Neuron (in vitro differentiated cells): Measurements from ENCODE around the gene HTATIP2.
"Not testable (repeated sequence)": the region's sequence is repeated elsewhere in the genome, so short reads cannot be mapped to it uniquely, and the experiment has no call there.

Experiments
- H2AFZ ChIP-seq: one replicate; pipeline ENCODE4 v1.6.1; 2013; ENCODE audit warnings: low read depth, mild to moderate bottlenecking, inconsistent platforms, low read length, moderate library complexity
- H3K27me3 ChIP-seq: one replicate; pipeline ENCODE4 v1.6.1; 2013; ENCODE audit warnings: low read length; ENCODE audit not compliant: insufficient read depth
- H3K36me3 ChIP-seq: one replicate; pipeline ENCODE4 v1.6.1; 2013; ENCODE audit warnings: low read length; ENCODE audit not compliant: insufficient read depth
- H3K4me1 ChIP-seq: one replicate; pipeline ENCODE4 v1.6.1; 2013; ENCODE audit warnings: low read length; ENCODE audit not compliant: insufficient read depth
- H3K4me3 ChIP-seq: 2 replicates; pipeline ENCODE4 v1.5.1; 2013; ENCODE audit warnings: mild to moderate bottlenecking, low read length, moderate library complexity
- H3K9me3 ChIP-seq: one replicate; pipeline ENCODE4 v1.6.1; 2013; ENCODE audit warnings: low read length

Gene HTATIP2

DNA sequence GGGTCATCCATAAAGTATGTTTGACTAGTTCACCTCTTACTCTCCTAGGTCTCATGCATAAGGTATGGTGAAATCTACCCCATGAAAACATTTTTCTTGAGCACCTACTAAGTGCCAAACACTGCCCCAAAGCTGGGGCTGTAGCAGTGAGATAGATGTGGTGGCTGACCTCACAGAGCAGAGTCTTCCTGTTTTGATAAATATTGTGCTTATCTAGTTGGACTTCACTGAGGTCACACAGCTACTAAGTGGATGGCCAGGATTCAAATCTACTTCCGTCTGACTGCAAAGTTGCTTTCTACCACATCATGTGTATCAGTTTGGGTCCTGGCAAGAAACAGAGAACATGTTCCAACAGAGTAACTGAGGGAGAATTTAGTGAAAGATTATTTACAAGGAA, 6.4 kb upstream of the HTATIP2 start:
- no peaks in the 10 kb centered on the region for H3K36me3 ChIP-seq
- no peak overlapping the region for H3K4me3 ChIP-seq
- H3K4me1 ChIP-seq, result no peaks in the 10 kb centered on the region
- H2AFZ ChIP-seq, result no peak overlapping the region
- H3K9me3 ChIP-seq, result peaks cover 4% of the 10 kb centered on the region
- H3K27me3 ChIP-seq, result peaks cover 16% of the 10 kb centered on the region

DNA sequence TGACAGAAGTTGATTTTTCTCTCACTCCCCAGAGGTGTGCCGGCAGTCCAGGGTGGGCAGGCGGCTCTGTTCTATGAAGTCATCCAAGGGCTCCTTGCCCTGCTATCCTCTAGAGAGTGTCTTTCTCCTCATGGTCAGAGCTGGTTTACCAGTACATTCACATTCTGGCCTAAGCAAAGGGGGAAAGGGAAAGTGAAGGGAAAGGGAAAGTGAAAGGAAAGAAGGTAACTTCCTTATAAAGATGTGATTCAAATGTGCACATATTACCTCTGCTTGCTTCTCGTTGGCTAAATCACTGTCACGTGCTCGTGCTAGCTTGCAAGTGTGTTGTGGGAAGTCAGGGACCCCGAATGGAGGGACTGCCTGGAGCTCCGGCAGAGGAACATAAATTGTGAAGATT, 2.9 kb upstream of the HTATIP2 start:
- H3K36me3 ChIP-seq, result no peaks in the 10 kb centered on the region
- H3K27me3 ChIP-seq, result peaks cover 38% of the 10 kb centered on the region
- peaks cover 4% of the 10 kb centered on the region for H3K9me3 ChIP-seq
- H2AFZ ChIP-seq, result no peak overlapping the region
- no peak overlapping the region for H3K4me3 ChIP-seq
- H3K4me1 ChIP-seq, result no peaks in the 10 kb centered on the region

DNA sequence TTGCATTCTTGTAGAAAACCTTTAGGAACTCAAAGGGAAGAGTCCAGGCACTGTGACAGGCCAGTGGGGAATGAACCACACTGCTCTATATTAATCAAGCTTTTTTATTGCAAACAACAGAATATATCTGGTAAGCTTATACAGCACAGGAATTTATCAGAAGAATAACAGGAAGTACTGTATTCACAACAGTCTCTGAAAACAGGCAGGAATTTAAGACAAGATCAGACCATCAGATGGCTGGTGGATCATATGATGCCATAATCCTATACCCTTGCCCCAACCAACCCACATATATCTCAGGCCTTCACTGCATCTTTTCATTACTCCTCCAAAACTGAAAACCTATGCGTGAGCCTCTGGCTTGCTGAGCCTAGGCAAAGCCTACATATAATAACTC, 1.0 kb upstream of the HTATIP2 start:
- Histone ChIP-seq H3K27me3 (peaks cover 32% of the 10 kb centered on the region), H3K36me3 (no peaks in the 10 kb centered on the region), H2AFZ (no peak overlapping the region), H3K4me3 (no peak overlapping the region), H3K4me1 (peaks cover 5% of the 10 kb centered on the region), H3K9me3 (peaks cover 4% of the 10 kb centered on the region)

DNA sequence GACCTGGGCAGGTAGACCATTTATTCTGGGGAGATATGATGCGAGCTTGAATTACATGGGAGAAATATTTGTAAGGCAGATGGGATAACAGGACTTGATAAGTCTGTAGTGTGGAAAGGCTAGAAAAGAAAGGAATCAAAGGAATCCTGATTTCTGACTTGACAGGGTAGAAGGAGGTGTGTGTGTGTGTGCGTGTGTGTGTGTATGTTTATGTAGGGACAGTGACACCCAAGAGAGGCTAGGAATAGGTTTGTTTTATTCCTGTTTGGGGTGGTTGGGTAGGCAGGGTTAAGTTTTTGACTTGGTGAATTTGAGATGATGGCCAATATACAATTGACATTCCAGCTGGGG, 390 bp upstream of the HTATIP2 start:
- Histone ChIP-seq H2AFZ (peak overlapping the region; percentile 63), H3K4me1 (peaks cover 8% of the 10 kb centered on the region), H3K36me3 (no peaks in the 10 kb centered on the region), H3K4me3 (no peak overlapping the region), H3K27me3 (peaks cover 32% of the 10 kb centered on the region), H3K9me3 (peaks cover 4% of the 10 kb centered on the region)

DNA sequence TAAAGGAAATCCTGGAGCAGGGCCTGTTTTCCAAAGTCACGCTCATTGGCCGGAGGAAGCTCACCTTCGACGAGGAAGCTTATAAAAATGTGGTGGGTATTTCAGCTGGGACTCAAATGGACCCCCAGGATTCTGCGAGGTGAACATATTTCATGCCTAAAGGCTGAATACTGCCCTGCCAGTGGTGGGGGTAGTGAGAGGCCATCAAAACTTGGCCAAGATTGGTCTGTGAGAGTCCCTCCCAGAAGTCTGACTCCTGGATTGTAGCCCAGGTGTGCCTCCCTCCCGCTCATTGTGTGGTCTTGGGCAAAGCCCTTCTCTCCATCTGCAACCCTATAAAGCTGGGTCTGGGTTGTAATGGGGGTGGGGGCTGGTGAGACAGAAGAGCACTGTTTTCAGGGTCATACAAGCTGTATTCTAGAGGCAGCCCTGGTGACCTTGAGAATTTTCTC, 853 bp downstream of the HTATIP2 start:
- Histone ChIP-seq H3K4me3 (peak overlapping the region; percentile 45), H2AFZ (peak overlapping the region; percentile 63), H3K36me3 (no peaks in the 10 kb centered on the region), H3K9me3 (peaks cover 4% of the 10 kb centered on the region), H3K27me3 (peaks cover 26% of the 10 kb centered on the region), H3K4me1 (peaks cover 10% of the 10 kb centered on the region)

DNA sequence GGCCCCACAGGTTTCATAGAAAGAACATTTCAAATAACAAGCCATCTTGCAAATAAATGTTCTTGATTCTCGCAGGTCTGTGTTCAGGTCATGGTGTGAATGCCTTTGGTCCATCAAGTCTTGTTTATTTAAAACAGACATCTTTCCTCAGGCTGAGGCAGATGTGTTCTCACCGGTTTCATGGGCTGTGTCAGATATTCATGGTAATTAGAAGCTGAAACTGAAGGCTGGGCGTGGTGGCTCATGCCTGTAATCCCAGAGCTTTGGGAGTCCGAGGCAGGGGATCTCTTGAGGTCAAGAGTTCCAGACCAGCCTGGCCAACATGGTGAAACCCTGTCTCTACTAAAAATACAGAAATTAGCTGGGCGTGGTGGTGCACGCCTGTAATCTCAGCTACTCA, 2.0 kb downstream of the HTATIP2 start:
- H2AFZ ChIP-seq, H3K9me3 ChIP-seq, H3K36me3 ChIP-seq, H3K4me3 ChIP-seq: not testable (repeated sequence)
- H3K4me1 ChIP-seq, result peaks cover 10% of the 10 kb centered on the region
- H3K27me3 ChIP-seq, result peaks cover 23% of the 10 kb centered on the region

DNA sequence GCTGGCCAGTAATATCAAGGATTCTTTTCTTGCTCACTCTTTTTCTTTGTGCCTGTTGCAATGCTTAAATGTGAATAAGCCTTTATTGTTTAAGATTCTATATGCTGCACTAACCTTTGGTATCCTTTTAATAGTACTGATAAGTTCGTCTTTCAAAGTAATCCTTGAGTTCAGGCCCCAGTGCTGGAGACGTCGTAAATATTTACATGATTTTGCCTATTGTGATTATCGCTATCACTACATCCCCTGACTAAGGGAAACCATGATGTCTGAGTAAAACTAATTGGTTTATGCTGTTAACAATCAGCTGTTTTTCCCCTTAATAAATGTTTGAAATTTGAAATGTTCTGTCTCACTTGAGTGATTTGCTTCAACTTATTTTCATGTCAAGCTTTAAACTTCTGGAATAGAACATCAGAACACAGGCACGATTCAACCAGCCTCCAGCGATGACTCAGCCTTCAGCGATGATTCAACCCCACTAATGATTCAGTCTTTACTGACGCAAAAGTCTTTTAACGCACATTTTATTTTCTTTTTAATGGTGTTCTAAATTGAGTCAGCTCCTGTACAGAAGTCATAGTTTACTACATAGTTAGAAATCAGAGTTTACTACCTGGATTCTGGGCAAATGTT, 3.9 kb downstream of the HTATIP2 start:
- no peak overlapping the region for H3K4me3 ChIP-seq

DNA sequence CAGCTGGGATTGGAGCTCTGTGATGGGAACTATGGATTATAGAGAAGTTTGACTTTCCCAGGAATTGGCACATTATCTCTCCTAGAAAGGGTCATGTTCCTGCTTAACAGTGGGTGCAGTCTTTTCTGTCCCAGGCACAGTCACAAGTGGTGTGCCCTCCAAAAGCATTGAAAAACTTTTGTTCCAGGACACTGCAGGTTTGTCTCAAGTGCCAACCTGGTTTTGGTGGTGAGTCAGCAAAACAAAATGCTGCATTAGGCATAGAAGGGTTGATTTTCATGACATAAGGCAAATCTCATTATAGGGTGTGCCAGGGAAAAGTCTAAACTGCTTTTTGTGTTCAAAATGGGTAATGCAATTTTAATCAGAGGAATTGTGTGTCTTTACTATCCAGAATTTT, 4.9 kb downstream of the HTATIP2 start:
- peaks cover 11% of the 10 kb centered on the region for H3K27me3 ChIP-seq
- H3K9me3 ChIP-seq, result no peaks in the 10 kb centered on the region
- peaks cover 10% of the 10 kb centered on the region for H3K4me1 ChIP-seq
- H2AFZ ChIP-seq, result no peak overlapping the region
- H3K4me3 ChIP-seq, result no peak overlapping the region
- no peaks in the 10 kb centered on the region for H3K36me3 ChIP-seq

More for the DNA sequence above, 3.9 kb downstream of the HTATIP2 start:
- H2AFZ ChIP-seq, result no peak overlapping the region
- no peaks in the 10 kb centered on the region for H3K9me3 ChIP-seq
- no peaks in the 10 kb centered on the region for H3K36me3 ChIP-seq
- H3K4me1 ChIP-seq, result peaks cover 10% of the 10 kb centered on the region
- H3K27me3 ChIP-seq, result peaks cover 21% of the 10 kb centered on the region

DNA sequence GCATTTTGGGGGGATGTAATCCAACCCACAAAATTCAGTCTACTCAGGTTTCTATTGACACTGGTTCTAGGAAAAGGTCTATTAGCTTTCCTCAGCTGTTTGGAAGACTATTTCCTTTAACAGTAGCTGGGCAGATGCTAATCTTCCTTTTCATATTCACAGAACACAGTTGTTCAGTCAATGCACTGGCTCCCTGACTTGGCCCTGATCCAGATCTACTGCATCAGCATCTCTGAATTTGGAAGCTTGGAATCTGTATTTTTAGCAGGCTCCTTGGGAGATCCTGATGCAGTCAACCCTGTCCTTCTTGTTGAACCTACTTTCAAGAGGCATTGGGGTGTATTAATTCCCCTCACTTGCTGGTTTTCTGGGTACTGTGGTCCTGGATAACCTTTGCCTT, 6.3 kb downstream of the HTATIP2 start:
- H3K36me3 ChIP-seq, result no peaks in the 10 kb centered on the region
- no peak overlapping the region for H3K4me3 ChIP-seq
- peaks cover 10% of the 10 kb centered on the region for H3K4me1 ChIP-seq
- no peak overlapping the region for H2AFZ ChIP-seq
- no peaks in the 10 kb centered on the region for H3K27me3 ChIP-seq
- H3K9me3 ChIP-seq, result no peaks in the 10 kb centered on the region

DNA sequence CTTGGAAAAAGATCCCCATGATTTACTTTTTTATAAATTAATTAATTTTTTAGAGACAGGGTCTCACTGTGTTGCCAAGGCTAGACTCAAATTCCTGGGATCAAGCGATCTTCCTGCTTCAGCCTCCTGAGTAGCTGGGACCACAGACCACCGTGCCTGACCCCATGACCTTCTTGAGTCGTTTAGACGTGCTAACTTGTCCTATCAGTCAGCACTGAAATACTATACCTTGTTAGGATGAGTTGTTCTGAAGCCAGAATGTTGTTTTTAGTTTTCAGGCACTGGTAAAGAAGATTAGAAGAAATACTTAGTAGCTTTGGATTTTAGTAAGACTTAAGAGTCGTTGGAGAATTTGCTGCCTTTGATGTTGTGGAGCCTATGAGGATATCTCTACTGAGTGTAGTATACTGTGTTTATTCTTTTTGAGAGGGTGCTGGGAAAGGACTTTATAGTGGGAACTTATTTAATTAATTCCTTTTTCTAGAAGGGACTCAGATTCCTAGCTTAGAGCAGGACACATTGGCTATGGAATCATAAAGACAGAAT, 8.6 kb downstream of the HTATIP2 start:
- H3K4me1 ChIP-seq, result peaks cover 9% of the 10 kb centered on the region
- no peaks in the 10 kb centered on the region for H3K36me3 ChIP-seq
- no peak overlapping the region for H2AFZ ChIP-seq
- H3K4me3 ChIP-seq, result no peak overlapping the region
- no peaks in the 10 kb centered on the region for H3K27me3 ChIP-seq
- no peaks in the 10 kb centered on the region for H3K9me3 ChIP-seq

DNA sequence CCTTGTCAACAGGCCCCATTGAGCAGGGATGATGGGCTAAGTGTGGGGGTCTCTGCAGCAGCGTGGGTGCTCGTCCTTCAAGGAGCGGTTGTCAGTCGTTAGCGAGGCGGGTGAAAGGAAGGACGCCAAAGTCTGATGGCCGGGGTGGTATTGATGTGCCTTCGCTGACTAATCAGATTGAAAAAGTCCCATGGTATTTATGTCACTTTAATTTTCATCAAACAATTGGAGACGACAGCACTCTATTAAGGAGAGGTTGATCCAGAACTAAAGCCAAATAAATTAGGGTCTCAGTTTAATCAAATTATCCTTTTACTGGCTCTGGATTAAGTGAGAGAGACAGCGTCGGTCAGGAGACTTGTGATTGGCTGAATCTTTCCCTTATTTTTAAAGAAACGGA, 9.6 kb downstream of the HTATIP2 start:
- Histone ChIP-seq H3K36me3 (no peaks in the 10 kb centered on the region), H3K27me3 (no peaks in the 10 kb centered on the region), H3K9me3 (no peaks in the 10 kb centered on the region), H2AFZ (no peak overlapping the region), H3K4me1 (peaks cover 3% of the 10 kb centered on the region), H3K4me3 (no peak overlapping the region)

DNA sequence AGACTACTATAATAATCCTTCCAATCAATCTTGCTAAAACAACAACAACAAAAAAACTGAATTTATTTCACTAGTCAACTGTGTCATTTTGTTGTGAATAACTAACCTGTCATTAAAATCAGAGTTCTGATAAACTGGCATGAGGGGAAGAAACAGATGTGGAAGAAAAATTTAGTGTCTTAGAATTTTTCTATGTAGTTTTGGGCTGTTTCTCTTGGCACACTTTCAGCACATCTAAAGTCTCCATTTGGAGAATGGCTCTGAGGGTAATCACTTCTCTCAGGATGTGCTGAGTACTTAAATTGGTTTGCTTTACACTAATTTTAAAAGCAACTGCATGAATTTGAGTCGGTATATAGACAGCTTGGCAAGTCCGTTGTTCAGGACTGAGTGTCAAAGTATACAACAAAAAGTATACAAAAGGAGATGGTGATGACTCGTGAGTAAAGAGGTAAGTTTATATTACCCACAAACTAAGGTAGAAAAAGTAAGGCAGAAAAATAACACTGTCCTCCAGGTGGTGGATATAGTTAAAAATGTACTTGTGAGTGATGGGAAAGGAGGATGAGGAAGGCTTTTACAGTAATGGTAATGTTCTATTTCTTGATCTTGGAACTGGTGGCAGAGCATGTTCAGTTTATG, 10.2 kb downstream of the HTATIP2 start:
- H3K4me3 ChIP-seq, result no peak overlapping the region
- H2AFZ ChIP-seq, result no peak overlapping the region
- H3K27me3 ChIP-seq, result no peaks in the 10 kb centered on the region
- no peaks in the 10 kb centered on the region for H3K4me1 ChIP-seq
- H3K9me3 ChIP-seq, result no peaks in the 10 kb centered on the region
- H3K36me3 ChIP-seq, result no peaks in the 10 kb centered on the region

DNA sequence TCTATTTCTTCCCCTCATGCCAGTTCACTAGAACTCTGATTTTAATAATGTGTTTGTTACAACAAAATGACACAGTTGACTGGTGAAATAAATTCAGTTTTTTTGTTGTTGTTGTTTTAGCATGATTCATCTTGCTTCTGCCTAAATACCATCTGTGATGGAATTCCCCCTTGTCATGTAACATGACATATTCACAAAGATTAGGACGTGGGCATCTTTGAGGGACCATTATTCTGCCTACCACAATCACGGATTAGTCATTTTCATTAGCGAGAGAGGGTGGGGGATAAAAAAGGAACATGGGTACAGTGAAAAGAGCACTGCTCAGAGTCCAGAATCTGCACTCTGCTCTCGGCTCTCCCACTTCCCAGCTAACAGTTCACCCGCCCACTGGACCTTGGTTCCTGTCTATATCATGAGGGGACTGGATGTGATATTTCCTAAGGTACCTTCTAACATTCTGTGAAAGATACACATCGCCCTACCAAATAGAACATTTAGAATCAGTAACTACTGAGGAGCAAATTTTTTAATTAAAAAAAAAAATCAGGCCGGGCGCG, 11.3 kb downstream of the HTATIP2 start:
- Histone ChIP-seq H3K4me3 (no peak overlapping the region), H2AFZ (no peak overlapping the region)

More for the DNA sequence above, 11.3 kb downstream of the HTATIP2 start:
- no peaks in the 10 kb centered on the region for H3K4me1 ChIP-seq
- H3K36me3 ChIP-seq, result no peaks in the 10 kb centered on the region
- H3K27me3 ChIP-seq, result no peaks in the 10 kb centered on the region
- no peaks in the 10 kb centered on the region for H3K9me3 ChIP-seq
